GM13976 (cell line): ENCODE data around the gene CCDC88B.

Experiments used
- DNase-seq: peaks from one replicate; pipeline ENCODE4 v3.0.0; 2012; ENCODE audit warnings: low spot score
- in situ Hi-C: fragments of 300-500 bp; cut with MboI; formaldehyde crosslinking; loops from one replicate; pipeline ENCODE4 v1.12.0; 2022; ENCODE audit warnings: low sequenced_read_pairs, mixed read lengths, inconsistent platforms; ENCODE audit not compliant: unreplicated experiment
- TF ChIP-seq, protein P1 (sequence below): IDR thresholded peaks from 2 replicates; pipeline ENCODE4 v1.5.1; 2012; ENCODE audit warnings: borderline replicate concordance, mild to moderate bottlenecking; ENCODE audit not compliant: insufficient read depth; ENCODE audit errors: extremely low read depth, missing control alignments, control extremely low read depth

CCDC88B gene

DNA sequence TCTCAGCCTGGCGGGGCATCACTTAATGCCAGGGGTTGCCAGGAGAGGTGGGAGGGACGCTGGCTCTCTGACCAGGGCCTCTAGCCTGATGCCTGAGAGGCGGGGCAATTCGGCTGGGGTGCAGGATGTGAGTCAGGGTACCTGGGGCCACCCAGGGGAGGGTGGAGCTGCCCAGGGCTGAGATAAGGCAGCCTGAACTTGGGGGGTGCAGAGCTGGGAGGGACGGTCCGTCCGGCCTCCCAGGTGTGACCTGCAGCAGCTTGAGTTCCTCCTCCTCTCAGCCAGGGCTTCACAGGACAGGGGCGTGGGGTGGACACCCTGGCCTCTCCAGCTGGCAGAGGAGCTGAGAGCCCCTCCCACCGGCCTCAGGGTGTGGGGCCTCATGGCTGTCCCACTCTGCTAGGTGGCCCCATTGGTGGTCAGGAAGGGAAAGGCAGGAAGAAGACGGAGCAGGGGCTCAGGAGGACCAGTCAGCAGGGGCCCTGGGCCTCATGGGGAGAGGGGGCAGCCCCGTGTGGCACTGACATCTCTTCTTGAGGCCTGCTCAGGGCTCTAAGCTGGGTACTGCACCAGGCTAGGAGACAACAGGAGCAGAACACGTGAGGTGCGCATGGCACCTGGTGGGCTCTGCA is 18.0 kb downstream of the CCDC88B start:
- in situ Hi-C loops: no loop called here
- TF ChIP-seq, protein P1, sequence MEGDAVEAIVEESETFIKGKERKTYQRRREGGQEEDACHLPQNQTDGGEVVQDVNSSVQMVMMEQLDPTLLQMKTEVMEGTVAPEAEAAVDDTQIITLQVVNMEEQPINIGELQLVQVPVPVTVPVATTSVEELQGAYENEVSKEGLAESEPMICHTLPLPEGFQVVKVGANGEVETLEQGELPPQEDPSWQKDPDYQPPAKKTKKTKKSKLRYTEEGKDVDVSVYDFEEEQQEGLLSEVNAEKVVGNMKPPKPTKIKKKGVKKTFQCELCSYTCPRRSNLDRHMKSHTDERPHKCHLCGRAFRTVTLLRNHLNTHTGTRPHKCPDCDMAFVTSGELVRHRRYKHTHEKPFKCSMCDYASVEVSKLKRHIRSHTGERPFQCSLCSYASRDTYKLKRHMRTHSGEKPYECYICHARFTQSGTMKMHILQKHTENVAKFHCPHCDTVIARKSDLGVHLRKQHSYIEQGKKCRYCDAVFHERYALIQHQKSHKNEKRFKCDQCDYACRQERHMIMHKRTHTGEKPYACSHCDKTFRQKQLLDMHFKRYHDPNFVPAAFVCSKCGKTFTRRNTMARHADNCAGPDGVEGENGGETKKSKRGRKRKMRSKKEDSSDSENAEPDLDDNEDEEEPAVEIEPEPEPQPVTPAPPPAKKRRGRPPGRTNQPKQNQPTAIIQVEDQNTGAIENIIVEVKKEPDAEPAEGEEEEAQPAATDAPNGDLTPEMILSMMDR: no peak
- peak; percentile 32 for DNase-seq

DNA sequence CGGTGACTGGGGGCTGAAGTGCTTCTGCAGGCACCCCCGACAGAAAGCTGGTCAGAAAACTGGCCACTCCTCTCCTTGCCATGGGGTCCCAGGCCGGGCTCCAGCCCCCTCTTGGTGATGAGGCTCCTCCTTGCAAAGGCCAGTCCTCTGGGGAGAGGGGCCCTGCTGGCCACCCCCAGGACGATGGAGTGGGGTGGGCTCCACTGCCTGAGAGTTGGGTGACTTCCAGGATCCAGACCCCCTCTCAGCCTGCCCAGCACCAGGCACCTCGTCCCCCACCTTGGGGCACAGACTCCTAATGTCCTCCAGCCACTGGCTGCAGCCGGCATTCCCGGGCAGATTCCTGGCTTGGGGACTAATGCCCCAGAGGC is 18.5 kb downstream of the CCDC88B start:
- in situ Hi-C loops: no loop called here
- TF ChIP-seq, protein P1: no peak
- peak; percentile 46 for DNase-seq

DNA sequence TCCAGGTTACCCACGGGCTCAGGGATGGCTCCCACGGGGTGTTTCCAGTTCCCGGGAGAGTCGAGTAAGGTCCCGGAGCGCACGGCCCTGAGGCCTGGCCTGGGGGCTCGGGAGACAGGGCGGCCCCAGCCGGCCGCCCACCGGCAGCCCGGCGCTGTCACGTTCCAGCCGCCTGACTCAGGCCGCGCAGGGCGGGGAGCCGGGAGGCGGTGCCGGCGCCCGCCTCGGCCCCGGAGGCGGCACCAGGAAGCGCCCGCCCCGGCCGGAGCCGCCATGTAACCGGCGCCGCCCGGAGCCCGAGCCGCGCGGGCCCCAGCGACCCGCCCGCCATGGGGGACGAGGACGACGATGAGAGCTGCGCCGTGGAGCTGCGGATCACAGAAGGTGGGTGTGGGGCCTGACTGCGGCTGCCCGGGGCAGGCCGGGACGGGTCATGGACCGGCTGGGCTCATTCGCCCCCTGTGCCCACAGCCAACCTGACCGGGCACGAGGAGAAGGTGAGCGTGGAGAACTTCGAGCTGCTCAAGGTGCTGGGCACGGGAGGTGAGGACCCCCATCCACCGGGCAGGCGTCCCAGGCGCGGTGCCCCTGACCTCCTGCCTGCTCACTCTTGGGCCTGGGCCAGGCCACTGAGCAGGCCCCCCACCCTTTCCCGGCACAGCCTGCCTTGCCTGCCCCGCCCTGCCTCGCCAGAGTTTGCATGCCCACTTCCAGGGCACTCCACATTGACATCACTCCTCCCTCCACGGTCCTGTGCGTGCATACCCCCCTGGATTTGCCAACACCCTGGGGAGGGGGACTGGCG is 19.1 kb downstream of the CCDC88B start, which contains the start of gene RPS6KA4:
Gene RPS6KA4, plus strand, starts transcription at position 256 of the 805 bp plus-strand sequence. Its CDS starts 74 bp downstream, at position 330.
- in situ Hi-C loops: no loop called here
- TF ChIP-seq, protein P1: no peak
- DNase-seq: peak; percentile 95

DNA sequence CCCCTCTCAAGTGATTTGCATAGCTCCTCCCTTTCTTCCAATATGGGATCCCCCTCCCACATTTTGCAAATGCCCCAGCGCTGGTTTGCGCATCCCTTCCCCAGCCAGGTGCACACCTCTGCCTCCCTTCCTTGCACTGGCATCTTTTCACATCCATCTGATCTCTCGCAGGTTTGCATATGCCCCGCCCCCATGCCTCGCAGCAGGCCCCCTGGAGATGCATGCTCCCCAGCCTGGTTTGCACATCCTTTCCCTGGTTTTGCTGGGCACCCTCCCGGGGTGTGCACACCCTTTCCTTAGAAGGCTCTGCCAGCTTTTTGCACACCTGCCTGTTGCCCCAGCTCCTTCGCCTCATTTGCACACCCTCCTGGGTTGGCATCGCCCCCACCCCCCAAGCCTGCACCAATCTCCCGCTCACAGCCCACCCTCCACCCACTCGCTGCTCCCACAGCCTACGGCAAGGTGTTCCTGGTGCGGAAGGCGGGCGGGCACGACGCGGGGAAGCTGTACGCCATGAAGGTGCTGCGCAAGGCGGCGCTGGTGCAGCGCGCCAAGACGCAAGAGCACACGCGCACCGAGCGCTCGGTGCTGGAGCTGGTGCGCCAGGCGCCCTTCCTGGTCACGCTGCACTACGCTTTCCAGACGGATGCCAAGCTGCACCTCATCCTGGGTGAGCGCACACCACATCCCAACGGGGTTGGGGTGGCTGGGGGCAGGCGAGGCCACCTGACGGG is 19.9 kb downstream of the CCDC88B start:
- TF ChIP-seq, protein P1: no peak
- in situ Hi-C loops: no loop called here
- peak; percentile 72 for DNase-seq

DNA sequence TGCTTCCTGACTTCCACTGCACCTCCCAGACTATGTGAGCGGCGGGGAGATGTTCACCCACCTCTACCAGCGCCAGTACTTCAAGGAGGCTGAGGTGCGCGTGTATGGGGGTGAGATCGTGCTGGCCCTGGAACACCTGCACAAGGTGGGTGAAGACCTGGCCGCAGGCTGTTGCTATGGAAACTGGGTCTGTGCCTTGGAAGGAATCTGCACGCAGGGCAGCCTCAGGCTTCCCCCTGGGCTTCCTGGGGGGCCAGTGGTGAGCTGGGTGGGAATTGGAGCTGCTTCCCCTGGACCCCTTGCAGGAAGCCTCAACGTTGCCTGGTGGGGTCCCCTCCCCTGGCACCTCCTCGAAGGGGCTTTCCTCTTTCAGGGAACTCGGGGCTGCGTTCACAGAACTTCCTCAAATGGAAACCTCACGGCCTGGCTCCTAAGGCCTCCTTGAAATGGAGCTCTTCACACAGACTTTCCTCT is 20.5 kb downstream of the CCDC88B start:
- TF ChIP-seq, protein P1: no peak
- in situ Hi-C loops: no loop called here

DNA sequence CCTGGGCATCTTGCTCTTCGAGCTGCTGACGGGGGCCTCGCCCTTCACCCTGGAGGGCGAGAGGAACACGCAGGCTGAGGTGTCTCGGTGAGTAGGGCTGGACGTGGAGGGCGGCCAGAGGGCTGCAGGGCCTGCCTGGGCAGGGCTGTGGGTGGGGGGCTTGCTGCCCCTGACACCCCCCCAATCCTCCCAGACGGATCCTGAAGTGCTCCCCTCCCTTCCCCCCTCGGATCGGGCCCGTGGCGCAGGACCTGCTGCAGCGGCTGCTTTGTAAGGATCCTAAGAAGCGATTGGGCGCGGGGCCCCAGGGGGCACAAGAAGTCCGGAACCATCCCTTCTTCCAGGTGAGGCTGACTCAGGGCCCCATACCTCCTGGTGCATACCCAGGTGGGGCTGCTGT is 21.7 kb downstream of the CCDC88B start:
- in situ Hi-C loops: no loop called here
- DNase-seq: peak; percentile 28
- TF ChIP-seq, protein P1: no peak

More for the DNA sequence above, 20.5 kb downstream of the CCDC88B start:
- DNase-seq: peak; percentile 44
